AG09319 (cell line): Measurements from ENCODE around the gene PHKG2.

Source experiments
- DNase-seq: peaks from one replicate; pipeline ENCODE4 v3.0.0-alpha.2; 2010; ENCODE audit warnings: low read depth; ENCODE audit errors: extremely low read depth
- CTCF ChIP-seq: IDR thresholded peaks from 2 replicates; pipeline ENCODE4 v1.5.1; 2011; ENCODE audit warnings: low read depth, mild to moderate bottlenecking, inconsistent platforms, low read length, moderate library complexity

PHKG2 gene

GRCh38 chr16:30706046-30706445, 42.2 kb upstream of the PHKG2 start:
- no peak for DNase-seq
- no peak for TF ChIP-seq CTCF

GRCh38 chr16:30710971-30711370, 37.3 kb upstream of the PHKG2 start:
- TF ChIP-seq CTCF: no peak
- DNase-seq: no peak

- no peak for DNase-seq
- TF ChIP-seq CTCF: no peak
Measured at GRCh38 chr16:30711712-30712111, 36.5 kb upstream of the PHKG2 start.

- no peak for TF ChIP-seq CTCF
- no peak for DNase-seq
Measured at GRCh38 chr16:30715750-30716445, 32.3 kb upstream of the PHKG2 start.

GRCh38 chr16:30720086-30720485, 28.1 kb upstream of the PHKG2 start:
- TF ChIP-seq CTCF: no peak
- DNase-seq: no peak

GRCh38 chr16:30720694-30721093, 27.5 kb upstream of the PHKG2 start:
- DNase-seq: no peak
- TF ChIP-seq CTCF: no peak

- DNase-seq: no peak
- no peak for TF ChIP-seq CTCF
Measured at GRCh38 chr16:30721167-30721566, 27.1 kb upstream of the PHKG2 start.
